Measurements from ENCODE around the gene LMO2.

DNA sequence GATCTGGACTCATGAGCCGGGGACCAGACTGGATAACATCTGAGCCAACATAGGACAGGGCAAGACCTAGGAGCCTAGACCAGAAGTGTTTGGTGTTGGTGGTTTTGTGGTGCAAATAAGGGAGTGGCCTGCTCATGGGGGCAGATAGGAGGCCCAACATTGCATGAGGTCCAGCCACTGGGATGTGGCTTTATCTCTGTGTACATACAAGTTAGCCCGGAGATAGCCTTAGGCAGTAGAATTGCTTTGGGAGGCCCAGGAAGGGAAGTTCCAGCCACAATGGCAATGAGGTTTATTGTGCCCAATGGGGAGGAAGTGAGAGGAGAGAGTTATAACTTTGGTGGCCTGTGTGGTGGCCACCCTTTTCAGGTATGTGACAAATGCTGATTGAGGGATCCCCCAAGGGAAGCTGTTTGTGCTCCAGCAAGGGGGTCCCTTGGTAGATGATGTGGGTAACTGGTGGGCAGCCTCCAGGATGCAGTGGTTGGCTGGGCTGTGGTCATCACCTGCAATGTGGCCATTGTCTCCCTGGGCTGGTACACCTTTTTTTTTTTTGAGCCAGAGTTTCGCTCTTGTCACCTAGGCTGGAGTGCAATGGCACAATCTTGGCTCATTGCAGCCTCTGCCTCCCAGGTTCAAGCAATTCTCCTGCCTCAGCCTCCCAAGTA, 6.4 kb downstream of the LMO2 start:
- TF ChIP-seq TOX (CRISPR knock-in tag; IDR thresholded peaks at IDR 0.05; ENCODE audit: borderline replicate concordance): no peak
- no peak for TF ChIP-seq RARB (CRISPR knock-in tag; IDR thresholded peaks at IDR 0.05)
- TF ChIP-seq GLIS3 (CRISPR knock-in tag; IDR thresholded peaks at IDR 0.05): no peak
- TF ChIP-seq ZNF565 (CRISPR knock-in tag; conservative IDR thresholded peaks at IDR 0.05; ENCODE audit: low read depth): no peak
- no peak for TF ChIP-seq ARNTL (CRISPR knock-in tag; IDR thresholded peaks at IDR 0.05; ENCODE audit: borderline replicate concordance, low read depth)
- no peak for TF ChIP-seq SNAI2 (CRISPR knock-in tag; IDR thresholded peaks at IDR 0.05)
- TF ChIP-seq, protein P1, sequence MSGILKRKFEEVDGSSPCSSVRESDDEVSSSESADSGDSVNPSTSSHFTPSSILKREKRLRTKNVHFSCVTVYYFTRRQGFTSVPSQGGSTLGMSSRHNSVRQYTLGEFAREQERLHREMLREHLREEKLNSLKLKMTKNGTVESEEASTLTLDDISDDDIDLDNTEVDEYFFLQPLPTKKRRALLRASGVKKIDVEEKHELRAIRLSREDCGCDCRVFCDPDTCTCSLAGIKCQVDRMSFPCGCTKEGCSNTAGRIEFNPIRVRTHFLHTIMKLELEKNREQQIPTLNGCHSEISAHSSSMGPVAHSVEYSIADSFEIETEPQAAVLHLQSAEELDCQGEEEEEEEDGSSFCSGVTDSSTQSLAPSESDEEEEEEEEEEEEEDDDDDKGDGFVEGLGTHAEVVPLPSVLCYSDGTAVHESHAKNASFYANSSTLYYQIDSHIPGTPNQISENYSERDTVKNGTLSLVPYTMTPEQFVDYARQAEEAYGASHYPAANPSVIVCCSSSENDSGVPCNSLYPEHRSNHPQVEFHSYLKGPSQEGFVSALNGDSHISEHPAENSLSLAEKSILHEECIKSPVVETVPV (CRISPR knock-in tag; IDR thresholded peaks at IDR 0.05): no peak
- TF ChIP-seq, protein P2, sequence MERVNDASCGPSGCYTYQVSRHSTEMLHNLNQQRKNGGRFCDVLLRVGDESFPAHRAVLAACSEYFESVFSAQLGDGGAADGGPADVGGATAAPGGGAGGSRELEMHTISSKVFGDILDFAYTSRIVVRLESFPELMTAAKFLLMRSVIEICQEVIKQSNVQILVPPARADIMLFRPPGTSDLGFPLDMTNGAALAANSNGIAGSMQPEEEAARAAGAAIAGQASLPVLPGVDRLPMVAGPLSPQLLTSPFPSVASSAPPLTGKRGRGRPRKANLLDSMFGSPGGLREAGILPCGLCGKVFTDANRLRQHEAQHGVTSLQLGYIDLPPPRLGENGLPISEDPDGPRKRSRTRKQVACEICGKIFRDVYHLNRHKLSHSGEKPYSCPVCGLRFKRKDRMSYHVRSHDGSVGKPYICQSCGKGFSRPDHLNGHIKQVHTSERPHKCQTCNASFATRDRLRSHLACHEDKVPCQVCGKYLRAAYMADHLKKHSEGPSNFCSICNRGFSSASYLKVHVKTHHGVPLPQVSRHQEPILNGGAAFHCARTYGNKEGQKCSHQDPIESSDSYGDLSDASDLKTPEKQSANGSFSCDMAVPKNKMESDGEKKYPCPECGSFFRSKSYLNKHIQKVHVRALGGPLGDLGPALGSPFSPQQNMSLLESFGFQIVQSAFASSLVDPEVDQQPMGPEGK (CRISPR knock-in tag; IDR thresholded peaks at IDR 0.05; ENCODE audit: borderline replicate concordance): no peak
- no peak for TF ChIP-seq ZFP3 (CRISPR knock-in tag; IDR thresholded peaks at IDR 0.05)
- no peak for TF ChIP-seq BACH2 (CRISPR knock-in tag; IDR thresholded peaks at IDR 0.05; ENCODE audit: borderline replicate concordance)
- no peak for TF ChIP-seq TCF4 (CRISPR knock-in tag; IDR thresholded peaks at IDR 0.05; ENCODE audit: borderline replicate concordance)
- TF ChIP-seq ZC3H10 (CRISPR knock-in tag; IDR thresholded peaks at IDR 0.05): no peak
- no peak for TF ChIP-seq CSDC2 (CRISPR knock-in tag; IDR thresholded peaks at IDR 0.05)
